GM13977 (cell line): ENCODE measurements around the gene UACA.

ENCODE experiments used
- DNase-seq: peaks from one replicate; pipeline ENCODE4 v3.0.0; 2012; ENCODE audit warnings: low spot score
- in situ Hi-C: fragments of 300-500 bp; cut with MboI; formaldehyde crosslinking; loops from one replicate; pipeline ENCODE4 v1.12.0; 2022; ENCODE audit warnings: low sequenced_read_pairs, low pct_unique_long_range_greater_than_20kb, mixed read lengths, inconsistent platforms; ENCODE audit not compliant: unreplicated experiment
- TF ChIP-seq, protein P1 (sequence below): IDR thresholded peaks from 2 replicates; pipeline ENCODE4 v1.5.1; 2012; ENCODE audit warnings: mild to moderate bottlenecking, control low read depth; ENCODE audit not compliant: insufficient read depth; ENCODE audit errors: extremely low read depth, missing control alignments

The UACA gene

DNA sequence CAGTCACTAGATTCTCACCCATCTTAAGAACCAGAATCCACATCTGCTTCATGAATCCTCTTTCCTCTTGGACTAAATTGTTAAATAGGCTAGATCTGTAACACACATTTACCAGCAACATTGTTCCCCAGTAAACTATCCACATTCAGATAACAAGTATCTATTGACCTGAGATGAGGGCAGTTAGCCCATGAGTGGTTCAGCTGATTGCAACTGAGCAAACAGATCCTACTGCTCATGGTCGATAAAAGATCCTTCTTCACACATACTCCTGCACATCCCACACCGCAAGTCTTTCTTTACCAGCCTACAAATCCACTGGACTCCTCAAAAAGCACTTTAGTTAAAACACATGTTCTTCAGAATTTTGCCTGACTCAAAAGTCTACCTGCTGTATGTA is 59.2 kb downstream of the UACA start:
- TF ChIP-seq, protein P1, sequence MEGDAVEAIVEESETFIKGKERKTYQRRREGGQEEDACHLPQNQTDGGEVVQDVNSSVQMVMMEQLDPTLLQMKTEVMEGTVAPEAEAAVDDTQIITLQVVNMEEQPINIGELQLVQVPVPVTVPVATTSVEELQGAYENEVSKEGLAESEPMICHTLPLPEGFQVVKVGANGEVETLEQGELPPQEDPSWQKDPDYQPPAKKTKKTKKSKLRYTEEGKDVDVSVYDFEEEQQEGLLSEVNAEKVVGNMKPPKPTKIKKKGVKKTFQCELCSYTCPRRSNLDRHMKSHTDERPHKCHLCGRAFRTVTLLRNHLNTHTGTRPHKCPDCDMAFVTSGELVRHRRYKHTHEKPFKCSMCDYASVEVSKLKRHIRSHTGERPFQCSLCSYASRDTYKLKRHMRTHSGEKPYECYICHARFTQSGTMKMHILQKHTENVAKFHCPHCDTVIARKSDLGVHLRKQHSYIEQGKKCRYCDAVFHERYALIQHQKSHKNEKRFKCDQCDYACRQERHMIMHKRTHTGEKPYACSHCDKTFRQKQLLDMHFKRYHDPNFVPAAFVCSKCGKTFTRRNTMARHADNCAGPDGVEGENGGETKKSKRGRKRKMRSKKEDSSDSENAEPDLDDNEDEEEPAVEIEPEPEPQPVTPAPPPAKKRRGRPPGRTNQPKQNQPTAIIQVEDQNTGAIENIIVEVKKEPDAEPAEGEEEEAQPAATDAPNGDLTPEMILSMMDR: no peak

DNA sequence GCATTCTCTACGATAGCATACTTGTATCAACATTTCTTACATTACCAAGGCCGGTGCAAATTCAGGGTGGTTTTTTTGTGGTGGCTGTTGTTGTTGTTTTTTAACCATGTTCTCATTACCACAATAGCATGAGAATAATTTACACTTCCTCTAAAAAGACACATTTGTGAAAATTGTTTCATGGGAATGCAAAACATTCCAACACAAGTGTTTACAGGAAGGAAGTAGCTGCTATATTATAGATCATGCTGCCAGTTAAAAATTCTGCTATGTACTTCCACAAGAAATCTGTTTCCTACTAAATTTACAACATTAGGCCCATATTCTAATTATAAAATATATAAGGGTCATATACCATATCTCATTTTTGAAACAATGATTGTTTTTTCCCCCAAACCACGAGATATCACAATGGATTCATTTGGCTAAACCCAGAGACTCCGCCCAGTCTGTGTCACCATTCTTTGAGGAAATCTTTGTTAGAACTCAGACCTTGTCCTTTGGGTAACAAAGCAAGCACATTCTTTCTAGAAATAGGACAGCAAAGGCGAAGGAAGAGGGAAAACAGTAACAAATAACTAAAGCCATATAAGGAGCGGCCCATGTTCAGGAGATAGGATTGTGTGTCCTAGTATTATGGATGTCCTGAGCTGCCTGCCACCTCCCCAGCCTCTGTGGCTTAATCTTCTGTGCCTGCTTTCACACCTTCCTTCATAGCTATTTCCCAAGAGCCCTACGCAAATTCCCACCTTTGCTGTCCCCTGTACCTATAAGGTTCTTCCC is 60.1 kb downstream of the UACA start:
- DNase-seq: no peak
- TF ChIP-seq, protein P1: no peak
- in situ Hi-C loops: loop anchor here (25.0 kb wide), 1 partner anchor 1216 kb away; no protein-coding TSS in a partner anchor

More for the DNA sequence above, 59.2 kb downstream of the UACA start:
- in situ Hi-C loops: loop anchor here (25.0 kb wide), 1 partner anchor 1217 kb away; no protein-coding TSS in a partner anchor
- no peak for DNase-seq

DNA sequence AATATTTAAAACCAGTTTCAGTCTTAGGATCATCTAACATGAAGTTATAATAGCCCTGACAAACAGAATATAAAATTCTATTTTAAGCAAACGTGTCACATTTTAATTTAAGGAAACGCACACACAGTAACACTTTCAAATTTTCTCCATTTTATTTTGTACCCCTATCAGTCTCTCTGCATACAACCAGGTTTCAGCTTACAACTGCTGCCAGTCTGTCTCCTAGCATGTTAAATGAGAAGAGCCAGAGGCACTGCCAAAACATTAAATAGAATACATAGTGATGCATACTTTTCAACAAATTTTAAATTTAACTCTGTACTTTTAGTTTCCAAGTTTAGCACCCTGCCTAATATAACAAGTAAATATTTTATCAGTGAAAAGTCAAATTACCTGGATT is 60.8 kb downstream of the UACA start:
- DNase-seq: no peak
- in situ Hi-C loops: loop anchor here (25.0 kb wide), 1 partner anchor 1215 kb away; no protein-coding TSS in a partner anchor
- TF ChIP-seq, protein P1: no peak

DNA sequence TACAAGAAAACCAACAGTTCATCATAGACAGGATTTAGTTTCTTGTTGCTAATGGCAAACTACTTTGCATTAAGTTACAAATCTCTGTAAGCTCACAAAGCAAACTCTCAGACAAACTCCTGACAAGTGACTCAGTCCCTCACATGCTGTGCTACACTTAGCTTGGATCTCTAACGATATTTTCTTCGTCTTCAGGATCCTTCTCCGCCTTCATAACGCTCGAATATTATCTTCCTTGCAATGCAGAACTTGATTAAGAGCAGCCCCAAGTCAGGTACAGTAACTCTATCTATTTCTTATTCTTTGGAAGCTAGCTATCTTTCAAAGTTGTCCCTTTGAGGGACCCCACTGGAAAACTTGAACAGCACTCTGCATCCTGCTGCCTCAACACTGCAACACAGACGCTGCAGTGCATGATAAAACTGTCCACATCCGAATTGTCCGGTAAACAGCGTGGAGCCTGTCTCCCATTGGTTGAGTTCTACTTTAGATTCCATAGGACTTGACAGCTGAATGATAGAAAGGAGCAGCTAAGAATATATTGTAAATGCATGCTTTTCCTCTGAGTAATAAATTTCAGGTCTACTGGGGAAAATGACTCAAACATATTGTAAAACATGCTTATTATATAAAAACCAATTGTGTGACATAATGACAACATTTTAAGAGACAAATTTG is 61.3 kb downstream of the UACA start:
- in situ Hi-C loops: loop anchor here (25.0 kb wide), 1 partner anchor 1215 kb away; no protein-coding TSS in a partner anchor
- no peak for DNase-seq

DNA sequence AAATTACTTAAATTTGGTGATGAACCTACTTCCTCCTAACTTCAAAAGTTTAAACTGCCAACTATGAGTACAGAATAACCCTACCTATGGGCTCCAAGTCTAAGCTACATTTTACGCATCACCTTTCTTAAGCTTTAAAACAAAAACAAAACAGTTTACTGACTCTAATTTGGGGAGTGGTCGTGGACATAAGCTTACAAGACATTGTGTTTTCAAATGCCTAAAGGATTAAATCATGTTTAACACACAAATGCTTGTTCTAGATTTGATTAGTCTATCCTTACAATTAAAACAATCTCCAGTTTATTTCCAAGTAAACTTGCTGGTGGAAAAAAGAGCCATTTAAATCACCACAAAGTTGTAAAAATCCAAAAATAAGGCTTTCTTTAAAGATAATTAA is 62.2 kb downstream of the UACA start:
- no peak for DNase-seq
- TF ChIP-seq, protein P1: no peak
- in situ Hi-C loops: loop anchor here (25.0 kb wide), 1 partner anchor 1214 kb away; no protein-coding TSS in a partner anchor

More for the DNA sequence above, 61.3 kb downstream of the UACA start:
- TF ChIP-seq, protein P1: no peak

DNA sequence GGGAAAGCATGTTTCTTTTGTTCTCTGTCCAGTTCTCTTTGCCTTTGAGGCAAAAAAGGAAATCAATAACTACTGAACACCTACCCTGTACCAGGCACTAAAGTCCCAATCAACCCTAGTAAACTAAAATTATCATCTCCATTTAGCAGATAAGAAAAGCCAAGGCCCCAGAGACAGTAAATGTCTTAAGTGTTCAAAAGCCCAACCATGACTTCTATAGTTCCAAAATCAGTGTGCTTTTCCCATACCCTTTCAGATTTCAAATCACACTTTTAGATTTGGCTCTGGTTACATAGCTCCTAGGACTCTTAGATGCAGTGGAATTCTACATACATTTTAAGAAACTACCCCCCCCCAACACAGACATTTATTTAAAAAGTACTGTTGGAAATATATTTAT is 63.5 kb downstream of the UACA start:
- DNase-seq: no peak
- in situ Hi-C loops: loop anchor here (25.0 kb wide), 1 partner anchor 1213 kb away; no protein-coding TSS in a partner anchor
- TF ChIP-seq, protein P1: no peak
